Gastrocnemius medialis (tissue), 4 donors: Measurements from ENCODE around the gene METTL2B. TPM values are rescaled to one million over a fixed set of nuclear protein-coding genes. Genes with fewer than 3 reads are reported as not detected.

Experiments
- ATAC-seq, 2 donors: fragments of 150-250 bp; one replicate each; pipeline ENCODE4 v1.9.1; 2016
- DNase-seq, 2 donors: peaks; one replicate each; pipeline ENCODE4 v3.0.0-alpha.2; 2019
- H3K27ac ChIP-seq, 4 donors: fragments of 200-600 bp; sonication (generic); 1 replicate in 1 of 4; 2 replicates in 3 of 4; pipeline ENCODE4 v1.5.1; 2016 to 2018; ENCODE audit warnings: mild to moderate bottlenecking in 2 of 4, moderate library complexity in 1 of 4
- H3K27me3 ChIP-seq, 3 donors: fragments of 200-600 bp; sonication (generic) in 2 of 3; 1 replicate in 1 of 3; 2 replicates in 2 of 3; pipeline versions ENCODE4 v1.5.1 to v1.6.0; 2016 to 2019; ENCODE audit warnings: mild to moderate bottlenecking in 1 of 3, moderate library complexity in 1 of 3
- H3K36me3 ChIP-seq, 2 donors: fragments of 200-600 bp; sonication (generic) in 1 of 2; one replicate each; pipeline ENCODE4 v1.5.1; 2017 to 2018
- H3K4me1 ChIP-seq, 2 donors: fragments of 200-600 bp; sonication (generic) in 1 of 2; one replicate each; pipeline ENCODE4 v1.5.1; 2016 to 2017; ENCODE audit warnings: mild to moderate bottlenecking in 2 of 2
- H3K4me3 ChIP-seq, 4 donors: fragments of 200-600 bp; sonication (generic) in 3 of 4; 1 replicate in 1 of 4; 2 replicates in 3 of 4; pipeline ENCODE4 v1.5.1; 2016 to 2019; ENCODE audit warnings: mild to moderate bottlenecking in 2 of 4
- H3K9me3 ChIP-seq, 3 donors: fragments of 200-600 bp; sonication (generic) in 2 of 3; 1 replicate in 1 of 3; 2 replicates in 2 of 3; pipeline ENCODE4 v1.5.1; 2016 to 2019
- POLR2A ChIP-seq, 2 donors: fragments of 450-650 bp; IDR thresholded peaks; one replicate each; pipeline ENCODE4 v1.6.1; 2017; ENCODE audit warnings: antibody characterized with exemption in 2 of 2, mild to moderate bottlenecking in 2 of 2, moderate library complexity in 2 of 2
- in situ Hi-C, 4 donors: fragments of 200-750 bp; cut with MboI; loops; one replicate each; pipeline versions ENCODE4 v1.15.0 to v1.8.0; 2017; ENCODE audit warnings: low sequenced_read_pairs in 4 of 4
- intact Hi-C: fragments of 100-400 bp; cut with DNase I; formaldehyde crosslinking; loops from one replicate; pipeline ENCODE4 v1.15.1; 2023; ENCODE audit warnings: low total_unique reads
- total RNA-seq, 4 donors: library from RNA; depleted of rRNA; stranded (reverse); fragments of >200 nt; gene quantifications; one replicate each; pipeline versions ENCODE4 v1.1.0 to v1.2.3, GENCODE V29; 2016
- TF ChIP-seq, protein P1 (sequence below), 5 experiments: fragments of 450-650 bp in 3 of 5; fragments of 200-600 bp in 2 of 5; sonication (generic) in 2 of 5; IDR thresholded peaks in 4 of 5; conservative IDR thresholded peaks in 1 of 5; 1 replicate in 4 of 5; 2 replicates in 1 of 5; pipeline ENCODE4 v1.5.1; 2016 to 2019; ENCODE audit warnings: antibody characterized with exemption in 5 of 5, mild to moderate bottlenecking in 3 of 5, moderate library complexity in 3 of 5

Gene METTL2B
- total RNA-seq, 4 donors from 2014 or later, result 19.8 to 22.5 (median 20.6) TPM

DNA sequence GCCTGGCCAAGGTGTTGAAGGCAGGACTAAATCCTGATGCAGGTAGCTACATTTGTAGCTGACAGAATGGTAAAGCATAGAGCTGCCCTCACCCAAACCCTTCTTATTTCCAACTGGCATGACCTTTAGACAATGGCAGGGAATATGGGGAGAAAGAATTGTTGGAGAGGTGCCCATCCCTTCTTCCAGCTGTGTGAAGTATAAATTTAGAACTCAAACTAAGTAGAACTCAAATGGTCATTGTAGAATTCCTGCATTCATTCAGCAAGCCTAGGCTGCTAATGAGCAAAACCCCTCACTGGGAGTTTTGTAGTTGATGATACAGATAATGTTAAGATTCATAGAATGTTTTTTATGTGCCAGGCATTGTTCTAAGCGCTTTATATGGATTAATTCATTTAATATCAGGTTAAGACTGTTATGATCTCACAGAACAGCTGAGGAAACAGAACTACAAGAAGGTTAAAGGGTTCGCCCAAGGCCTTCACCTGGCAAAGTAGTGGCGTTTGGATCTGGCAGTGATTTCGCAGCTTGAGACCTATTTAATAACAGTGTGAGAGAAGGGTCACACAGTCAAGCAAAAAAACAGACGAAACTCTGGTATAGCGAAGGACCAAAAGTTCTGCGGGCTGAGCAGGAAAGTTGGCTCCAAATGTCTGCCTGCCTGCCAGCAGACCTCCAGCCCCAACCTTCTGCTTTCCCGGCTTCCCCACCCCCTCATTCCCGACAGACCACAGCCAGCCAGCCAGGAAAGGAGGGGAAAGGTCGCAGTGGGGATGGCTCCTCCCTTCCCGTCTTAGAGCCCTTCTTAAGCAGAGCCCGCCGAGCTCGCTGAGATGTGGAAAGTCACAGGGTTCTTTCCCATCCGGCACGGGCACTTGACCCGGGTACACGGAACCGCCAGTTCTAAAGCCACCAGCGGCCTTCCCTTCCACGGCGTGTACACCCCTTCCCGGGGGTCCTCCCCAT lies 22.4 kb upstream of the METTL2B start:
- Histone ChIP-seq H3K27me3 (no peaks in the 10 kb centered on the region), H3K27ac (peak overlapping the region; percentile 83 to 92 (median 88)), H3K4me1 (peaks cover 20 to 22% of the 10 kb centered on the region in 2 donors), H3K36me3 (no peaks in the 10 kb centered on the region), H3K4me3 (peak overlapping the region in 3 of 4 donors; percentile 71 to 89 (median 84)), H3K9me3 (no peaks in the 10 kb centered on the region)
- in situ Hi-C loops (loop anchor here in 3 of 4 donors (25.0 kb wide), 2 partner anchors 408 to 433 kb away; partner anchors contain the start of gene ATP6V1F (in 1 of the 3)), intact Hi-C loops (loop anchor here (2.0 to 10.0 kb wide), 3 partner anchors 45 to 869 kb away; partner anchors contain the start of genes ARF5, GCC1 and IMPDH1)
- ATAC-seq, result peak; percentile 47 to 48
- peak; percentile 55 to 73 for DNase-seq
- peak in 1 of 2 donors; percentile 31 for TF ChIP-seq POLR2A (IDR thresholded peaks at IDR 0.05)
- TF ChIP-seq, protein P1, sequence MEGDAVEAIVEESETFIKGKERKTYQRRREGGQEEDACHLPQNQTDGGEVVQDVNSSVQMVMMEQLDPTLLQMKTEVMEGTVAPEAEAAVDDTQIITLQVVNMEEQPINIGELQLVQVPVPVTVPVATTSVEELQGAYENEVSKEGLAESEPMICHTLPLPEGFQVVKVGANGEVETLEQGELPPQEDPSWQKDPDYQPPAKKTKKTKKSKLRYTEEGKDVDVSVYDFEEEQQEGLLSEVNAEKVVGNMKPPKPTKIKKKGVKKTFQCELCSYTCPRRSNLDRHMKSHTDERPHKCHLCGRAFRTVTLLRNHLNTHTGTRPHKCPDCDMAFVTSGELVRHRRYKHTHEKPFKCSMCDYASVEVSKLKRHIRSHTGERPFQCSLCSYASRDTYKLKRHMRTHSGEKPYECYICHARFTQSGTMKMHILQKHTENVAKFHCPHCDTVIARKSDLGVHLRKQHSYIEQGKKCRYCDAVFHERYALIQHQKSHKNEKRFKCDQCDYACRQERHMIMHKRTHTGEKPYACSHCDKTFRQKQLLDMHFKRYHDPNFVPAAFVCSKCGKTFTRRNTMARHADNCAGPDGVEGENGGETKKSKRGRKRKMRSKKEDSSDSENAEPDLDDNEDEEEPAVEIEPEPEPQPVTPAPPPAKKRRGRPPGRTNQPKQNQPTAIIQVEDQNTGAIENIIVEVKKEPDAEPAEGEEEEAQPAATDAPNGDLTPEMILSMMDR (IDR thresholded peaks at IDR 0.05 in 4 of 5, conservative IDR thresholded peaks at IDR 0.05 in 1 of 5), result no peak

GRCh38 chr7:128454808-128455542 lies 21.6 kb upstream of the METTL2B start:
- intact Hi-C loops, result loop anchor here (2.0 to 10.0 kb wide), 3 partner anchors 46 to 870 kb away; partner anchors contain the start of genes ARF5, GCC1 and IMPDH1
- TF ChIP-seq, protein P1 (IDR thresholded peaks at IDR 0.05 in 4 of 5, conservative IDR thresholded peaks at IDR 0.05 in 1 of 5), result peak in 1 of 5 experiments; percentile 17
- TF ChIP-seq POLR2A (IDR thresholded peaks at IDR 0.05), result no peak
- no peaks in the 10 kb centered on the region for H3K27me3 ChIP-seq
- no peaks in the 10 kb centered on the region for H3K9me3 ChIP-seq
- no peaks in the 10 kb centered on the region for H3K36me3 ChIP-seq
- DNase-seq (no peak), ATAC-seq (peak; percentile 12 to 25)
- peaks cover 20 to 22% of the 10 kb centered on the region in 2 donors for H3K4me1 ChIP-seq
- H3K4me3 ChIP-seq, result peak overlapping the region; percentile 71 to 89 (median 84)
- in situ Hi-C loops, result loop anchor here in 3 of 4 donors (25.0 kb wide), 2 partner anchors 407 to 432 kb away; partner anchors contain the start of gene ATP6V1F (in 1 of the 3)
- peak overlapping the region; percentile 83 to 92 (median 88) for H3K27ac ChIP-seq

- in situ Hi-C loops, result loop anchor here in 3 of 4 donors (25.0 kb wide), 2 partner anchors 407 to 432 kb away; partner anchors contain the start of gene ATP6V1F (in 1 of the 3)
- H3K27me3 ChIP-seq, result no peaks in the 10 kb centered on the region
- H3K4me1 ChIP-seq, result peaks cover 20 to 22% of the 10 kb centered on the region in 2 donors
- intact Hi-C loops, result loop anchor here (2.0 to 10.0 kb wide), 3 partner anchors 47 to 871 kb away; partner anchors contain the start of genes ARF5, GCC1 and IMPDH1
- H3K4me3 ChIP-seq, result peak within 1 kb of the TSS; percentile 71 to 89 (median 84)
- TF ChIP-seq POLR2A (IDR thresholded peaks at IDR 0.05), result peak; percentile 66 to 80
- TF ChIP-seq, protein P1 (IDR thresholded peaks at IDR 0.05 in 4 of 5, conservative IDR thresholded peaks at IDR 0.05 in 1 of 5), result no peak
- no peaks in the 10 kb centered on the region for H3K9me3 ChIP-seq
- ATAC-seq, result peak; percentile 84 to 92
- H3K27ac ChIP-seq, result peak within 1 kb of the TSS; percentile 83 to 92 (median 88)
- peak; percentile 83 to 92 for DNase-seq
- no peaks in the 10 kb centered on the region for H3K36me3 ChIP-seq
Observed at GRCh38 chr7:128455543-128456254, 20.8 kb upstream of the METTL2B start, which contains the start of gene HILPDA. Gene HILPDA (plus strand): TSS chr7:128455878. CDS start chr7:128457269, 1,391 bp downstream.
